Measurements from ENCODE around the gene SNW1. TPM values are rescaled to one million over a fixed set of nuclear protein-coding genes. Genes with fewer than 3 reads are reported as not detected.
"Not testable (repeated sequence)": the region's sequence is repeated elsewhere in the genome, so short reads cannot be mapped to it uniquely, and the experiment has no call there.

Gene SNW1
- total and polyA plus RNA-seq, 2 of the 13 experiments (the other 11 are each of a cell fraction or from before 2014, with no cell fraction given) = 23.2 to 65.8 TPM

GRCh38 chr14:77752266-77752665, 8.7 kb downstream of the SNW1 start:
- Histone ChIP-seq H3K4me3 (replicated peaks in 1 of 3; ENCODE audit: insufficient read depth in 1 of 3, low read depth in 2 of 3, low read length in 3 of 3) (no peak overlapping the region), H4K20me1 (ENCODE audit: insufficient read depth, low read length) (peaks cover 3% of the 10 kb centered on the region; the same call in 1 of the 2 replicates), H3K79me2 (ENCODE audit: insufficient read depth, low read length) (peaks cover 19% of the 10 kb centered on the region), H3K4me1 (ENCODE audit: insufficient read depth, low read length) (0 out of 2 replicates have a peak, but pooled peaks cover 1% of the 10 kb centered on the region), H3K36me3 (replicated peaks in 1 of 2; ENCODE audit: control insufficient read depth in 1 of 2, insufficient read depth in 2 of 2, low read length in 2 of 2) (peaks cover 13 to 48% of the 10 kb centered on the region in 2 experiments; a peak in 4 of 5 replicates), H2AFZ (ENCODE audit: low read length) (no peak overlapping the region), H3K27ac (ENCODE audit: extremely low read length, insufficient read depth, low read length) (no peak overlapping the region), H3K9ac (ENCODE audit: insufficient read depth, low read depth, low read length) (no peak overlapping the region), H3K27me3 (ENCODE audit: control insufficient read depth in 1 of 2, insufficient read depth in 2 of 2, low read length in 2 of 2) (no peaks in the 10 kb centered on the region), H3K4me2 (ENCODE audit: low read depth, low read length) (no peak overlapping the region), H3K9me3 (ENCODE audit: low read length) (no peaks in the 10 kb centered on the region)
- BruUV-seq (replicated peaks) = no TSS peak
- POLR2A ChIA-PET = no interaction called here
- in situ Hi-C loops (cut with HindIII; ENCODE audit: extremely low pct_ligation_motif_present, low pct_unique_long_range_greater_than_20kb) (no loop called here), intact Hi-C loops (cut with micrococcal nuclease; ENCODE audit: unreplicated experiment) (no loop called here)
- ATAC-seq (no peak), DNase-seq (ENCODE audit: low spot score) (no peak), FAIRE-seq (no peak)
- TF ChIP-seq FOXO1 (CRISPR knock-in tag; IDR thresholded peaks at IDR 0.05) (no peak), ZNF879 (CRISPR knock-in tag; IDR thresholded peaks at IDR 0.05) (no peak), HOXA7 (CRISPR knock-in tag; IDR thresholded peaks at IDR 0.05) (no peak), SRSF1 (optimal IDR thresholded peaks at IDR 0.05; ENCODE audit: low read depth, low read length) (no peak), FOSL1 (CRISPR knock-in tag; IDR thresholded peaks at IDR 0.05; ENCODE audit: borderline replicate concordance) (no peak), ZNF33B (CRISPR knock-in tag; IDR thresholded peaks at IDR 0.05) (no peak), NFATC3 (CRISPR knock-in tag; IDR thresholded peaks at IDR 0.05) (no peak), ZNF770 (CRISPR knock-in tag; IDR thresholded peaks at IDR 0.05) (no peak), BHLHE40 (IDR thresholded peaks at IDR 0.05; ENCODE audit: low read length) (no peak), ZNF282 (IDR thresholded peaks at IDR 0.05; ENCODE audit: partially characterized antibody) (no peak), ATM (IDR thresholded peaks at IDR 0.05; ENCODE audit: borderline replicate concordance) (no peak), TAF15 (IDR thresholded peaks at IDR 0.05; ENCODE audit: low read depth, low read length, poor library complexity, severe bottlenecking) (no peak), STAT5B (CRISPR knock-in tag; IDR thresholded peaks at IDR 0.05) (no peak)
- TF ChIP-seq, protein P1, sequence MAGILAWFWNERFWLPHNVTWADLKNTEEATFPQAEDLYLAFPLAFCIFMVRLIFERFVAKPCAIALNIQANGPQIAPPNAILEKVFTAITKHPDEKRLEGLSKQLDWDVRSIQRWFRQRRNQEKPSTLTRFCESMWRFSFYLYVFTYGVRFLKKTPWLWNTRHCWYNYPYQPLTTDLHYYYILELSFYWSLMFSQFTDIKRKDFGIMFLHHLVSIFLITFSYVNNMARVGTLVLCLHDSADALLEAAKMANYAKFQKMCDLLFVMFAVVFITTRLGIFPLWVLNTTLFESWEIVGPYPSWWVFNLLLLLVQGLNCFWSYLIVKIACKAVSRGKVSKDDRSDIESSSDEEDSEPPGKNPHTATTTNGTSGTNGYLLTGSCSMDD (CRISPR knock-in tag; IDR thresholded peaks at IDR 0.05) = no peak
- WGBS (ENCODE audit: low lambda C conversion rate) = 99% methylated on average over 2 of the region's 2 CpGs
- CTCF ChIA-PET (ENCODE audit: low intra/inter-chr PET ratio, low total read pairs) = no interaction called here

- H3K79me2 ChIP-seq (ENCODE audit: insufficient read depth, low read length); CTCF ChIA-PET (ENCODE audit: low intra/inter-chr PET ratio, low total read pairs); BruUV-seq (replicated peaks): not testable (repeated sequence)
Measured at GRCh38 chr14:77747425-77747824, 13.5 kb downstream of the SNW1 start.

More at GRCh38 chr14:77747425-77747824, 13.5 kb downstream of the SNW1 start:
- DNase-seq (ENCODE audit: low spot score); H3K27me3 ChIP-seq (ENCODE audit: control insufficient read depth in 1 of 2, insufficient read depth in 2 of 2, low read length in 2 of 2); ATAC-seq; FAIRE-seq; H2AFZ ChIP-seq (ENCODE audit: low read length); H3K27ac ChIP-seq (ENCODE audit: extremely low read length, insufficient read depth, low read length); in situ Hi-C loops (cut with HindIII; ENCODE audit: extremely low pct_ligation_motif_present, low pct_unique_long_range_greater_than_20kb); H3K4me2 ChIP-seq (ENCODE audit: low read depth, low read length); intact Hi-C loops (cut with micrococcal nuclease; ENCODE audit: unreplicated experiment); POLR2A ChIA-PET; H3K4me1 ChIP-seq (ENCODE audit: insufficient read depth, low read length); H4K20me1 ChIP-seq (ENCODE audit: insufficient read depth, low read length); H3K9ac ChIP-seq (ENCODE audit: insufficient read depth, low read depth, low read length); H3K9me3 ChIP-seq (ENCODE audit: low read length); H3K4me3 ChIP-seq (replicated peaks in 1 of 3; ENCODE audit: insufficient read depth in 1 of 3, low read depth in 2 of 3, low read length in 3 of 3): not testable (repeated sequence)
- H3K36me3 ChIP-seq (replicated peaks in 1 of 2; ENCODE audit: control insufficient read depth in 1 of 2, insufficient read depth in 2 of 2, low read length in 2 of 2) = peaks cover 13 to 58% of the 10 kb centered on the region in 2 experiments; a peak in 4 of 5 replicates
- WGBS (ENCODE audit: low lambda C conversion rate) = 97% methylated on average over 27 of the region's 33 CpGs
